A673 (cell line): ENCODE data around the gene MEF2B. TPM values are rescaled to one million over a fixed set of nuclear protein-coding genes. Genes with fewer than 3 reads are reported as not detected.

Source experiments
- BruUV-seq: library from RNA; stranded (reverse); fragments of 400-500 nt; replicated peaks from 2 replicates; lab custom pipeline; 2021; lab: Mats Ljungman, UMichigan
- CTCF ChIA-PET: fragments of 300-600 bp; sonication (Branson Sonifier 250); formaldehyde crosslinking; loops from one replicate; lab custom pipeline; 2022; ENCODE audit warnings: antibody characterized with exemption; lab: Charles Lee
- POLR2A ChIA-PET: fragments of 300-600 bp; sonication (Branson Sonifier 250); formaldehyde crosslinking; loops from one replicate; lab custom pipeline; 2022; ENCODE audit warnings: antibody characterized with exemption; ENCODE audit not compliant: low non-redundant PET; lab: Charles Lee
- DNase-seq: peaks from one replicate; pipeline ENCODE4 v3.0.0-alpha.2; 2015; ENCODE audit warnings: low spot score
- H3K27ac ChIP-seq: fragments of 200-600 bp; sonication (generic); 2 replicates; pipeline ENCODE4 v1.5.1; 2016; ENCODE audit warnings: mixed run types, low read depth, mild to moderate bottlenecking, mixed read lengths, antibody characterized with exemption, low read length; ENCODE audit not compliant: poor library complexity, severe bottlenecking
- H3K27me3 ChIP-seq: fragments of 200-600 bp; sonication (generic); replicated peaks from 2 replicates; pipeline ENCODE4 v1.6.1; 2017; ENCODE audit warnings: mixed run types, low read depth, mild to moderate bottlenecking, mixed read lengths, antibody characterized with exemption, low read length; ENCODE audit not compliant: insufficient read depth, poor library complexity
- H3K36me3 ChIP-seq: fragments of 200-600 bp; sonication (generic); 2 replicates; pipeline ENCODE4 v1.6.1; 2016; ENCODE audit warnings: mixed run types, mild to moderate bottlenecking, mixed read lengths, antibody characterized with exemption, low read length; ENCODE audit not compliant: insufficient read depth, poor library complexity, severe bottlenecking
- H3K4me1 ChIP-seq: fragments of 200-600 bp; sonication (generic); 2 replicates; pipeline ENCODE4 v1.6.1; 2017; ENCODE audit warnings: mixed run types, mild to moderate bottlenecking, mixed read lengths, antibody characterized with exemption, low read length; ENCODE audit not compliant: insufficient read depth, poor library complexity, severe bottlenecking
- H3K4me3 ChIP-seq: fragments of 200-600 bp; sonication (generic); 2 replicates; pipeline ENCODE4 v1.5.1; 2016; ENCODE audit warnings: low read depth, mixed run types, mild to moderate bottlenecking, mixed read lengths, low read length; ENCODE audit not compliant: poor library complexity, severe bottlenecking
- H3K9me3 ChIP-seq: fragments of 200-600 bp; sonication (generic); 2 replicates; pipeline ENCODE4 v1.6.1; 2016; ENCODE audit warnings: mixed run types, low read depth, mild to moderate bottlenecking, mixed read lengths, antibody characterized with exemption, low read length; ENCODE audit not compliant: poor library complexity, severe bottlenecking
- CTCF ChIP-seq: fragments of 300-800, 200-600 bp; sonication (generic); conservative IDR thresholded peaks from 2 replicates; pipeline ENCODE4 v1.5.1; 2017; ENCODE audit warnings: low read depth, mild to moderate bottlenecking, antibody characterized with exemption, low read length, moderate library complexity, mixed read lengths
- EZH2 ChIP-seq: fragments of 200-600 bp; sonication (generic); IDR thresholded peaks from 2 replicates; pipeline ENCODE4 v1.6.1; 2017; ENCODE audit warnings: borderline replicate concordance, low read depth, mild to moderate bottlenecking, mixed read lengths, antibody characterized with exemption, low read length; ENCODE audit not compliant: poor library complexity, severe bottlenecking
- intact Hi-C: fragments of 100-400 bp; cut with micrococcal nuclease; formaldehyde crosslinking; loops from one replicate; pipeline ENCODE4 v1.10.0; 2022; ENCODE audit not compliant: unreplicated experiment
- total RNA-seq: library from RNA; stranded (reverse); gene quantifications from 2 replicates; pipeline ENCODE4 v1.2.3, GENCODE V29; 2021

Gene MEF2B
- total RNA-seq, 1 experiment from 2014 or later: 2.9 TPM

- Histone ChIP-seq H3K27me3 (no peaks in the 10 kb centered on the region), H3K36me3 (peaks cover 16% of the 10 kb centered on the region), H3K4me3 (peak overlapping the region; percentile 68), H3K9me3 (no peaks in the 10 kb centered on the region), H3K4me1 (peaks cover 10% of the 10 kb centered on the region), H3K27ac (peak overlapping the region; percentile 89)
- intact Hi-C loops: no loop called here
- DNase-seq: no peak
- ChIA-PET CTCF (no interaction called here), POLR2A (interaction anchor here (0.8 kb wide), 1 partner anchor 12 kb away, joined by 7 read pairs; no protein-coding TSS in a partner anchor)
- TF ChIP-seq EZH2 (no peak), CTCF (no peak)
- no TSS peak for BruUV-seq
These were observed 32.6 kb upstream of the MEF2B start for GRCh38 chr19:19202707-19203011.

GRCh38 chr19:19201697-19202630 lies 31.9 kb upstream of the MEF2B start:
- peaks cover 10% of the 10 kb centered on the region for H3K4me1 ChIP-seq
- H3K27me3 ChIP-seq: no peaks in the 10 kb centered on the region
- DNase-seq: no peak
- BruUV-seq: no TSS peak
- peak overlapping the region; percentile 68 for H3K4me3 ChIP-seq
- intact Hi-C loops: no loop called here
- CTCF ChIA-PET: no interaction called here
- peak overlapping the region; percentile 89 for H3K27ac ChIP-seq
- POLR2A ChIA-PET: no interaction called here
- TF ChIP-seq CTCF (no peak), EZH2 (no peak)
- no peaks in the 10 kb centered on the region for H3K9me3 ChIP-seq
- H3K36me3 ChIP-seq: peaks cover 20% of the 10 kb centered on the region

GRCh38 chr19:19193926-19194325 lies 23.9 kb upstream of the MEF2B start:
- Histone ChIP-seq H3K27ac (no peak overlapping the region), H3K4me1 (peaks cover 13% of the 10 kb centered on the region), H3K9me3 (no peaks in the 10 kb centered on the region), H3K36me3 (peaks cover 14% of the 10 kb centered on the region), H3K4me3 (peak overlapping the region; percentile 98), H3K27me3 (no peaks in the 10 kb centered on the region)
- no peak for DNase-seq
- ChIA-PET CTCF (no interaction called here), POLR2A (no interaction called here)
- no TSS peak for BruUV-seq
- TF ChIP-seq CTCF (no peak), EZH2 (no peak)
- intact Hi-C loops: loop anchor here (1.0 kb wide), 1 partner anchor 126 kb away; the partner anchor contains the start of genes MAU2 and SUGP1
